Ovary (tissue), 9 donors: ENCODE results near the gene ANKRD66. TPM values are rescaled to one million over a fixed set of nuclear protein-coding genes. Genes with fewer than 3 reads are reported as not detected.
"Not testable (repeated sequence)": the region's sequence is repeated elsewhere in the genome, so short reads cannot be mapped to it uniquely, and the experiment has no call there.

Experiments used
- DNase-seq, 5 donors: peaks; one replicate each; pipeline ENCODE4 v3.0.0-alpha.2; 2019 to 2020
- H3K27ac ChIP-seq, 2 donors: fragments of 200-600 bp; one replicate each; pipeline versions ENCODE4 v1.5.1 to v1.8.0; 2019 to 2022
- H3K27me3 ChIP-seq: fragments of 200-600 bp; one replicate; pipeline ENCODE4 v1.8.0; 2022
- H3K36me3 ChIP-seq: fragments of 200-600 bp; sonication (generic); one replicate; pipeline ENCODE4 v1.5.1; 2019
- H3K4me1 ChIP-seq: one replicate; pipeline ENCODE4 v1.8.1; 2013; ENCODE audit warnings: mild to moderate bottlenecking, moderate library complexity; ENCODE audit not compliant: insufficient read depth
- H3K4me3 ChIP-seq: fragments of 200-600 bp; sonication (generic); one replicate; pipeline ENCODE4 v1.5.1; 2017
- H3K9me3 ChIP-seq, 2 donors: fragments of 200-600 bp in 1 of 2; sonication (generic) in 1 of 2; one replicate each; pipeline versions ENCODE4 v1.5.1 to v1.8.1; 2013 to 2019; ENCODE audit warnings: mild to moderate bottlenecking in 1 of 2, moderate library complexity in 1 of 2
- EP300 ChIP-seq: sonication (generic); formaldehyde crosslinking; IDR thresholded peaks from one replicate; pipeline ENCODE4 v1.6.1; 2017; ENCODE audit warnings: antibody characterized with exemption
- POLR2A ChIP-seq: fragments of 450-650 bp; IDR thresholded peaks from one replicate; pipeline ENCODE4 v1.6.1; 2017; ENCODE audit warnings: antibody characterized with exemption, mild to moderate bottlenecking, moderate library complexity
- WGBS, 3 donors: extraction: QIAGEN DNeasy Blood & Tissue Kit in 1 of 3; methylation state at CpG; one replicate each; pipeline versions ENCODE4 v1.1.5 to v1.1.7; 2013 to 2017; 5-methylcytosine and 5-hydroxymethylcytosine counted together
- intact Hi-C, 4 donors: fragments of 100-400 bp; cut with DNase I; formaldehyde crosslinking; loops; one replicate each; pipeline versions ENCODE4 v1.11.0 to v1.15.1; 2022 to 2023
- polyA plus RNA-seq, 2 donors: library from polyadenylated mRNA; stranded (reverse); fragments of 200-250 nt in 1 of 2; fragments of 350-450 nt in 1 of 2; fragmentation: Illumina TruSeq in 1 of 2; extraction: RNeasy Lipid Tissue Mini Kit (QIAGEN cat#74804) in 1 of 2; gene quantifications; one replicate each; pipeline ENCODE4 v1.2.3, GENCODE V29; 2013 to 2014
- total RNA-seq, 7 donors: library from RNA; depleted of rRNA in 2 of 7; stranded (reverse); fragments of >200 nt in 2 of 7; fragmentation: NEBNext Ultra II Directional in 3 of 7; extraction: Animal tissue kit (Norgen Biotek cat#: 25700) in 3 of 7; gene quantifications; one replicate each; pipeline versions ENCODE4 v1.1.0 to v1.2.4, GENCODE V29; 2016 to 2023
- TF ChIP-seq, protein P1 (sequence below), 3 donors: fragments of 450-650 bp in 2 of 3; fragments of 200-600 bp in 1 of 3; IDR thresholded peaks; one replicate each; pipeline versions ENCODE4 v1.5.1 to v1.8.0; 2016 to 2022; ENCODE audit warnings: antibody characterized with exemption in 3 of 3, mild to moderate bottlenecking in 1 of 3
- donor health status: DM: no; HTN: no; CAD: no; lungs with moderate emphysema.
- donor health status: DM: no; HTN: no; CAD: no.
- donor health status: Bipolar disorder and iron deficiency.
- donor health status: DM: yes; HTN: yes; CAD: no.
- donor health status: DM: no; HTN: no; CAD: no.
- donor health status: DM: yes; HTN: yes; CAD: no.

ANKRD66 gene
- total and polyA plus RNA-seq, 9 donors, result 0.12 to 18.0 (median 0.50) TPM; not detected in 4

DNA sequence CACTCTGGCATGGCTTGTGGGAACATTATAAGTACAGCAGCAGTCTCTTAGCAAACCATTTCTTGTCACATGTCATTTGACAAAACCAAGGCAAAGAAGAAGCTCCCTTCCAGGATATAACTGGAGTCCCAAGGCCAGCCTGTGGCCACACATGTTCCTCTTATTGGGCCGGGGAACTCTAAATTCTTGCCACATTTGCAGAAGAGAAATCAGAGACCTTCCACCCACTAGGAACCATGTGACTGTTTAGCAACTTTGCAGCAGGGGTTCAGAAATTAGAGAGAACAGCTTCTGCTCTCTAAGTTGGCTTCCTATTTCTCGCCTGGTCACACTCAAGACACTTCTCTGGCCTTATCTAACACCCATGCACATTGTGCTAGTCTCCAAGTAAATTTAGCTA, 26.0 kb downstream of the ANKRD66 start:
- Histone ChIP-seq H3K4me1 (no peaks in the 10 kb centered on the region), H3K27me3 (no peaks in the 10 kb centered on the region), H3K27ac (no peak overlapping the region), H3K4me3 (no peak overlapping the region), H3K9me3 (no peaks in the 10 kb centered on the region), H3K36me3 (no peaks in the 10 kb centered on the region)
- TF ChIP-seq, protein P1, sequence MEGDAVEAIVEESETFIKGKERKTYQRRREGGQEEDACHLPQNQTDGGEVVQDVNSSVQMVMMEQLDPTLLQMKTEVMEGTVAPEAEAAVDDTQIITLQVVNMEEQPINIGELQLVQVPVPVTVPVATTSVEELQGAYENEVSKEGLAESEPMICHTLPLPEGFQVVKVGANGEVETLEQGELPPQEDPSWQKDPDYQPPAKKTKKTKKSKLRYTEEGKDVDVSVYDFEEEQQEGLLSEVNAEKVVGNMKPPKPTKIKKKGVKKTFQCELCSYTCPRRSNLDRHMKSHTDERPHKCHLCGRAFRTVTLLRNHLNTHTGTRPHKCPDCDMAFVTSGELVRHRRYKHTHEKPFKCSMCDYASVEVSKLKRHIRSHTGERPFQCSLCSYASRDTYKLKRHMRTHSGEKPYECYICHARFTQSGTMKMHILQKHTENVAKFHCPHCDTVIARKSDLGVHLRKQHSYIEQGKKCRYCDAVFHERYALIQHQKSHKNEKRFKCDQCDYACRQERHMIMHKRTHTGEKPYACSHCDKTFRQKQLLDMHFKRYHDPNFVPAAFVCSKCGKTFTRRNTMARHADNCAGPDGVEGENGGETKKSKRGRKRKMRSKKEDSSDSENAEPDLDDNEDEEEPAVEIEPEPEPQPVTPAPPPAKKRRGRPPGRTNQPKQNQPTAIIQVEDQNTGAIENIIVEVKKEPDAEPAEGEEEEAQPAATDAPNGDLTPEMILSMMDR (IDR thresholded peaks at IDR 0.05), result no peak
- TF ChIP-seq POLR2A (no peak), EP300 (no peak)
- DNase-seq, result no peak
- intact Hi-C loops, result no loop called here
- WGBS, 3 donors, result 49 to 68% (median 57%) methylated on average over 2 of the region's 2 CpGs

DNA sequence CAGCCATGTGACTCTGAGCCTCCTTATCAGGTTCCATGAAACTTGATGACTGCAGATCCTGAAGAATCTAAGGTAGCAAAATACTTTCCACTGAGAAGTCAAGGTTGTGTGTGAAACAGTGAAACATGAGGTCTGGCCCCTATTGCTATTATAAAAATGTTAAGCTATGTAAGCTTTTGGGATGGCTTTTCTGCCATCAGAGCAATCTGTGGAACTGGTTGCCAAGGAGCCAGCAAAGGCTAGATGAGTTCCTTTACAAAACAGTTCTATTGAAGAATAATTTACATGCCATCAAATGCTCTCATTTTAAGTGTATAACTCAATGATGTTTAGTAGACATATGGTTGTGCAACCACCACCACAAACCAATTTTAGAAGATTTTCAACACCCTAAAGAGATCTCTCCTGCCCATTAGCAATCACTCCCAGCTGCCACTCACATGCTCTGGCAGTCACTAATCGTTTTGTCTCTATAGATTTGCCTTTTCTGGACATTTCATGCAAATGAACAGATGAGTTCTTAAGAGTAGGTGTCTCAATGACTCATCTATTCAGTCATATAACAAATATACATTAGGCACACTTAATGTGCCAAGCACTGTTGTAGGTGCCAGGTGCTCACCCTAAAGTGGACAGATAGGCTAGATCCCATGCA, 26.6 kb downstream of the ANKRD66 start:
- TF ChIP-seq POLR2A (no peak), EP300 (no peak)
- TF ChIP-seq, protein P1 (IDR thresholded peaks at IDR 0.05), result no peak
- intact Hi-C loops, result no loop called here
- H3K9me3 ChIP-seq, result no peaks in the 10 kb centered on the region
- WGBS, 3 donors, result 85 to 86% (median 85%) methylated on average over 1 of the region's 1 CpG
- no peak overlapping the region for H3K27ac ChIP-seq
- DNase-seq, result no peak
- no peaks in the 10 kb centered on the region for H3K4me1 ChIP-seq
- no peaks in the 10 kb centered on the region for H3K36me3 ChIP-seq
- H3K27me3 ChIP-seq, result no peaks in the 10 kb centered on the region
- H3K4me3 ChIP-seq, result no peak overlapping the region

DNA sequence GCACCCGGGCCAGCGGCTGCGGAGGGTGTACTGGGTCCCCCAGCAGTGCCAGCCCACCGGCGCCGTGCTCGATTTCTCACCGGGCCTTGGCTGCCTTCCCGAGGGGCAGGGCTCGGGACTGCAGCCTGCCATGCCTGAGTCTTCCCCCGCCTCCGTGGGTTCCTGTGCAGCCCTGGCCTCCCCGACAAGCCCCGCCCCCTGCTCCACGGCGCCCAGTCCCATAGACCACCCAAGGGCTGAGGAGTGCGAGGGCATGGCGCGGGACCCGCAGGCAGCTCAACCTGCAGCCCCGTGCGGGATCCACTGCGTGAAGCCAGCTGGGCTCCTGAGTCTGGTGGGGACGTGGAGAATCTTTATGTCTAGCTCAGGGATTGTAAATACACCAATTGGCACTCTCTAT, 28.0 kb downstream of the ANKRD66 start:
- intact Hi-C loops, H3K27ac ChIP-seq, H3K4me3 ChIP-seq, DNase-seq, H3K4me1 ChIP-seq, H3K27me3 ChIP-seq, H3K9me3 ChIP-seq, H3K36me3 ChIP-seq: not testable (repeated sequence)
- WGBS, 3 donors, result 94 to 100% (median 96%) methylated on average over 9 to 23 of the region's 24 CpGs

DNA sequence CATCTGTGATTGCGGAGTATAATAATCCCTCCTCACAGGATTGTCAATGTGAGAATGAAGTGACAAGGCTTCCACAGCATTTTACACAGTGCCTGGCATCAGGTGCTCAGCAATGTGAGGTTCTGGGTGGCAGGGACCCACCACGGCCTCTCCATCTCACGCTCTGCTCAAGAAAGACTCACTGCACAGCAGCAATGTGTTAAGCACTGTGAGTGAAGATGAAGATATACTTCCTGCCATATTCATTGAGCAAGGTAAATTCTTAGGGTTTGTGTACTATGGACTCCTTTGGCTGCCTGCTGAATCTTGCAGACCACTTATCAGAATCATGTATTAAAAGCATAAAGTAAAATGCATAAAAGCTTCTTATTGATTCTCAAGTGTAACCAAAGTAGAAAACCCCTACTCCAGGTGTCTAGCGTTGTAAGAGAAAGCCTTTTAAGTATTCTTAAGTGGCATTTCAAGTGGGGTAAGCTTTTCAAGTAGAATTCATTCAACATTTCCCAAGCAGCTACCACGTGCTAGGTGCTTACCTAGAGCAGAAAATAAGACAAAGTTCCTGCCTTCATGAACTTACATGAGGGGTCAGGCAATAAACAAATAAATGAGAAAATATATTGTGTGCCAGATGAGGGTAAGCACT, 29.5 kb downstream of the ANKRD66 start:
- intact Hi-C loops, result no loop called here
- Histone ChIP-seq H3K4me3 (no peak overlapping the region), H3K27me3 (no peaks in the 10 kb centered on the region), H3K36me3 (no peaks in the 10 kb centered on the region), H3K27ac (no peak overlapping the region), H3K9me3 (no peaks in the 10 kb centered on the region), H3K4me1 (no peaks in the 10 kb centered on the region)
- TF ChIP-seq EP300 (no peak), POLR2A (no peak)
- TF ChIP-seq, protein P1 (IDR thresholded peaks at IDR 0.05), result no peak
- WGBS, 3 donors, result 92 to 95% (median 95%) methylated on average over 5 of the region's 5 CpGs
- DNase-seq, result no peak
